Testis (tissue), 3 donors: Measurements from ENCODE around the gene MED27. TPM values are rescaled to one million over a fixed set of nuclear protein-coding genes. Genes with fewer than 3 reads are reported as not detected.

Source experiments
- DNase-seq: peaks from one replicate; pipeline ENCODE4 v3.0.0-alpha.2; 2019
- H3K27ac ChIP-seq, 2 donors: fragments of 200-600 bp; sonication (generic); one replicate each; pipeline ENCODE4 v1.5.1; 2019
- H3K27me3 ChIP-seq: fragments of 200-600 bp; sonication (generic); one replicate; pipeline ENCODE4 v1.5.1; 2019
- H3K36me3 ChIP-seq: fragments of 200-600 bp; sonication (generic); one replicate; pipeline ENCODE4 v1.5.1; 2017; ENCODE audit warnings: low read depth; ENCODE audit errors: missing control alignments
- H3K4me1 ChIP-seq: fragments of 200-600 bp; sonication (generic); one replicate; pipeline ENCODE4 v1.5.1; 2019
- H3K4me3 ChIP-seq, 2 donors: fragments of 200-600 bp; sonication (generic); one replicate each; pipeline ENCODE4 v1.5.1; 2017 to 2019
- H3K9me3 ChIP-seq: fragments of 200-600 bp; sonication (generic); one replicate; pipeline ENCODE4 v1.5.1; 2017
- CTCF ChIP-seq, 3 experiments: fragments of 450-650 bp in 2 of 3; fragments of 200-600 bp in 1 of 3; sonication (generic) in 1 of 3; IDR thresholded peaks; one replicate each; pipeline ENCODE4 v1.5.1; 2016 to 2019; ENCODE audit warnings: antibody characterized with exemption in 3 of 3, mild to moderate bottlenecking in 2 of 3, moderate library complexity in 1 of 3
- POLR2A ChIP-seq: fragments of 450-650 bp; IDR thresholded peaks from one replicate; pipeline ENCODE4 v1.6.1; 2017; ENCODE audit warnings: antibody characterized with exemption, mild to moderate bottlenecking, moderate library complexity
- WGBS, 2 donors: methylation state at CpG; one replicate each; pipeline ENCODE4 v1.1.5; 2018; 5-methylcytosine and 5-hydroxymethylcytosine counted together
- intact Hi-C: fragments of 100-400 bp; cut with DNase I; formaldehyde crosslinking; loops from one replicate; pipeline ENCODE4 v1.15.1; 2023; ENCODE audit warnings: low total_unique reads
- polyA plus RNA-seq: library from polyadenylated mRNA; stranded (reverse); fragments of 350-450 nt; fragmentation: Illumina TruSeq; extraction: RNeasy Lipid Tissue Mini Kit (QIAGEN cat#74804); gene quantifications from one replicate; pipeline ENCODE4 v1.2.3, GENCODE V29; 2014; ENCODE audit warnings: low read depth, low replicate concordance; ENCODE audit not compliant: insufficient read depth
- total RNA-seq, 2 donors: library from RNA; depleted of rRNA; stranded (reverse); fragments of >200 nt; gene quantifications; one replicate each; pipeline ENCODE4 v1.2.3, GENCODE V29; 2016

The MED27 gene
- total and polyA plus RNA-seq, 3 donors from 2014 or later: 30.7 to 45.0 (median 33.7) TPM

GRCh38 chr9:131874916-131875670, 204.6 kb downstream of the MED27 start:
- no peaks in the 10 kb centered on the region for H3K9me3 ChIP-seq
- no peak for DNase-seq
- H3K27me3 ChIP-seq: no peaks in the 10 kb centered on the region
- WGBS, 2 donors: 92 to 93% methylated on average over 9 to 12 of the region's 12 CpGs
- no peak overlapping the region for H3K27ac ChIP-seq
- TF ChIP-seq CTCF (IDR thresholded peaks at IDR 0.05) (no peak), POLR2A (no peak)
- H3K4me1 ChIP-seq: no peaks in the 10 kb centered on the region
- no peaks in the 10 kb centered on the region for H3K36me3 ChIP-seq
- H3K4me3 ChIP-seq: no peak overlapping the region
- intact Hi-C loops: no loop called here

GRCh38 chr9:131874447-131874846, 205.2 kb downstream of the MED27 start:
- DNase-seq: no peak
- Histone ChIP-seq H3K9me3 (no peaks in the 10 kb centered on the region), H3K4me1 (no peaks in the 10 kb centered on the region), H3K36me3 (no peaks in the 10 kb centered on the region), H3K27me3 (no peaks in the 10 kb centered on the region), H3K4me3 (no peak overlapping the region), H3K27ac (no peak overlapping the region)
- 88 to 90% methylated on average over 12 of the region's 12 CpGs for WGBS, 2 donors
- no peak for TF ChIP-seq POLR2A
- no peak for TF ChIP-seq CTCF (IDR thresholded peaks at IDR 0.05)
- intact Hi-C loops: no loop called here

- DNase-seq: no peak
- TF ChIP-seq POLR2A (no peak), CTCF (IDR thresholded peaks at IDR 0.05) (no peak)
- intact Hi-C loops: no loop called here
Measured at GRCh38 chr9:131873891-131874440, 205.7 kb downstream of the MED27 start.

GRCh38 chr9:131873335-131873734, 206.3 kb downstream of the MED27 start:
- Histone ChIP-seq H3K4me3 (no peak overlapping the region), H3K36me3 (no peaks in the 10 kb centered on the region), H3K27me3 (no peaks in the 10 kb centered on the region), H3K27ac (no peak overlapping the region), H3K9me3 (no peaks in the 10 kb centered on the region), H3K4me1 (no peaks in the 10 kb centered on the region)
- intact Hi-C loops: no loop called here
- TF ChIP-seq POLR2A: no peak
- TF ChIP-seq CTCF (IDR thresholded peaks at IDR 0.05): no peak
- DNase-seq: no peak
- WGBS, 2 donors: 89 to 95% methylated on average over 9 of the region's 9 CpGs

More at GRCh38 chr9:131873891-131874440, 205.7 kb downstream of the MED27 start:
- Histone ChIP-seq H3K9me3 (no peaks in the 10 kb centered on the region), H3K36me3 (no peaks in the 10 kb centered on the region), H3K4me3 (no peak overlapping the region), H3K4me1 (no peaks in the 10 kb centered on the region), H3K27me3 (no peaks in the 10 kb centered on the region), H3K27ac (no peak overlapping the region)
- WGBS, 2 donors: 94 to 96% methylated on average over 13 of the region's 13 CpGs

GRCh38 chr9:131872702-131873101, 207.0 kb downstream of the MED27 start:
- intact Hi-C loops: no loop called here
- H3K36me3 ChIP-seq: no peaks in the 10 kb centered on the region
- no peaks in the 10 kb centered on the region for H3K27me3 ChIP-seq
- H3K9me3 ChIP-seq: no peaks in the 10 kb centered on the region
- H3K4me3 ChIP-seq: no peak overlapping the region
- WGBS, 2 donors: 90 to 92% methylated on average over 2 to 4 of the region's 4 CpGs
- no peaks in the 10 kb centered on the region for H3K4me1 ChIP-seq
- DNase-seq: no peak
- no peak overlapping the region for H3K27ac ChIP-seq
- no peak for TF ChIP-seq POLR2A
- no peak for TF ChIP-seq CTCF (IDR thresholded peaks at IDR 0.05)
